ENCODE data around the gene PPARD.

- TF ChIP-seq REST (IDR thresholded peaks at IDR 0.05) (no peak), CTCF (IDR thresholded peaks at IDR 0.05) (no peak), POLR2A (IDR thresholded peaks at IDR 0.05; ENCODE audit: low read length) (no peak), EP300 (IDR thresholded peaks at IDR 0.05) (no peak), CHD4 (IDR thresholded peaks at IDR 0.05; ENCODE audit: borderline replicate concordance) (no peak), RCOR1 (IDR thresholded peaks at IDR 0.05; ENCODE audit: low read depth, low read length) (no peak), RFX5 (IDR thresholded peaks at IDR 0.05) (no peak)
These were observed 46.5 kb downstream of the PPARD start for GRCh38 chr6:35388772-35389352.
